SK-N-MC (cell line): ENCODE measurements around the gene ARSG.

ENCODE experiments used
- DNase-seq: peaks from one replicate; pipeline ENCODE4 v3.0.0-alpha.2; 2011; ENCODE audit warnings: low read depth, low spot score
- H3K27ac ChIP-seq: fragments of 200-600 bp; sonication (generic); 2 replicates; pipeline ENCODE4 v1.5.1; 2016; ENCODE audit warnings: mixed run types
- H3K36me3 ChIP-seq: fragments of 200-600 bp; sonication (generic); 2 replicates; pipeline ENCODE4 v1.6.1; 2017; ENCODE audit warnings: antibody characterized with exemption, low read length, mixed read lengths; ENCODE audit not compliant: insufficient read depth
- H3K4me3 ChIP-seq: fragments of 200-600 bp; sonication (generic); 2 replicates; pipeline ENCODE4 v1.5.1; 2016
- H3K9ac ChIP-seq: fragments of 200-600 bp; sonication (generic); 2 replicates; pipeline ENCODE4 v1.8.0; 2017; ENCODE audit warnings: mixed run types, mixed read lengths; ENCODE audit not compliant: insufficient read length
- H3K9me3 ChIP-seq: fragments of 200-600 bp; sonication (generic); 2 replicates; pipeline ENCODE4 v1.6.1; 2017; ENCODE audit warnings: low read depth, mild to moderate bottlenecking, antibody characterized with exemption, low read length, moderate library complexity, mixed read lengths
- EZH2 ChIP-seq: fragments of 200-600 bp; sonication (generic); IDR thresholded peaks from one replicate; pipeline ENCODE4 v1.6.1; 2017; ENCODE audit warnings: antibody characterized with exemption
- FOXP2 ChIP-seq: optimal IDR thresholded peaks from 2 replicates; pipeline ENCODE3; 2011; ENCODE audit warnings: mild to moderate bottlenecking, moderate library complexity; ENCODE audit not compliant: insufficient read depth; ENCODE audit errors: extremely low read length, control extremely low read depth
- POLR2AphosphoS5 ChIP-seq: IDR thresholded peaks from 2 replicates; pipeline ENCODE4 v1.6.1; 2012; ENCODE audit warnings: mild to moderate bottlenecking, low read depth, low read length, borderline replicate concordance

ARSG gene

DNA sequence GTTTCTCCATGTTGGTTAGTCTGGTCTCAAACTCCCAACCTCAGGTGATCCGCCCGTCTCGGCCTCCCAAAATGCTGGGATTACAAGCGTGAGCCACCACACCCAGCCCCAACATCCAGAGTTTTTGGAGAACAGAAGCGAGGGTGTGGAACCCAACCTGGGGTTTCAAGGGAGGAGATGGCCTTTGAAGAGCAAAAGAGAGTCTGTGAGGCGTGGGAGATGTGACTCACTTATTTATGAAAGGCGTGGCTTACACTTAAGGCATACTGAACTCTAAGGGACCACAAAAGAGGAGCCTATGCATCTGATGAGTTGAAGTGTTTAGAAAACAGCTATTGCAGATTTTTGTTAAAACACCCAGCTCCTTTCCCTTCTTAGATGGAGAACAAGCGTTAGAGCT is 18.9 kb downstream of the ARSG start:
- H3K27ac ChIP-seq: no peak overlapping the region
- no peak overlapping the region for H3K9ac ChIP-seq
- DNase-seq: no peak

DNA sequence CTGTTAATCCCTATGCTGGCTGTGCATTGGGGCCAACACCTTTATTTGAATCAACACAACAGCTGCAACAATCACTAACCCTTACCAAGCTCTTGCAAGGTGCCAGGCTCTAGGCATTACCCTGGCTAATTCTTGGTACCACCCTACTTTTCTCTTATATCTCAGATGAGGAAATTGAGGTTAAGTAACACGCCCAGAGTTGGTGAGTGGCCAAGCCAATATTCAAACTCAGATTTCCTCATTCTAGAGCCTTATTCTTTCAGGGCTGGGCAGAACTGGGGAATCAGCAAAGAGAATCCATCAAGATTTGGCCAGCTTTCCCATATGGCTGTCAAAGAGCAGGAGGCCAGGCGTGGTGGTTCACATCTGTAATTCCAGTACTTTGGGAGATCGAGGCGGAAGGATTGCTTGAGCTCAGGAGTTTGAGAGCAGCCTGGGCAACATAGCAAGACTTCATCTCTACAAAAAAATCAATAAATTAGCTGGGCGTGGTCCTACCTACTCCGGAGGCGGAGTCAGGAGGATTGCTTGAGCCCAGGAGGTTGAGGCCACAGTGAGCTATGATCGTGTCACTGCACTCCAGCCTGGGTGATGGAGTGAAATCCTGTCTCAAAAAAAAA is 23.7 kb downstream of the ARSG start:
- Histone ChIP-seq H3K36me3 (no peaks in the 10 kb centered on the region), H3K27ac (no peak overlapping the region), H3K9ac (no peak overlapping the region), H3K4me3 (no peak overlapping the region), H3K9me3 (no peaks in the 10 kb centered on the region)
- no peak for DNase-seq
- TF ChIP-seq POLR2AphosphoS5 (no peak), FOXP2 (no peak), EZH2 (no peak)

More for the DNA sequence above, 18.9 kb downstream of the ARSG start:
- TF ChIP-seq FOXP2 (no peak), EZH2 (no peak), POLR2AphosphoS5 (no peak)
- Histone ChIP-seq H3K9me3 (no peaks in the 10 kb centered on the region), H3K36me3 (no peaks in the 10 kb centered on the region), H3K4me3 (no peak overlapping the region)

DNA sequence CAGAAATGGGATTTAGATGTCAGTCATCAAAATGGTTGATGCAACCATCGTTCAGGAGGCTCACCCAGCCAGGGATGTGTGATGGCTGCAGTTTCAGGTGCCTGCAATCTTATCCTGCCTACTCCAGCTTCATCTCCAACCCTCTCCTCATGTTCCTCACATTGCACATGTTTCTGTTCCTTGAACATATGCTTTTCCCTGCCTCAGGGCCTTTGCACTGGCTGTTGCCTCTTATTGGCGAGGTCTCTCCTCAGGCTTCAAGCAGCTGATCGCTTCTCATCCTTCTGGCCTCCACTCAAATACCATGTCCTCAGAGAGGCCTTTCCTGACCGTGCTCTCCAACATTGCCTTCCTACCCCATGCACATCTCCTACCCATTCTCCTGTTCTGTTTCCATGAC is 24.6 kb downstream of the ARSG start:
- H3K27ac ChIP-seq: no peak overlapping the region

DNA sequence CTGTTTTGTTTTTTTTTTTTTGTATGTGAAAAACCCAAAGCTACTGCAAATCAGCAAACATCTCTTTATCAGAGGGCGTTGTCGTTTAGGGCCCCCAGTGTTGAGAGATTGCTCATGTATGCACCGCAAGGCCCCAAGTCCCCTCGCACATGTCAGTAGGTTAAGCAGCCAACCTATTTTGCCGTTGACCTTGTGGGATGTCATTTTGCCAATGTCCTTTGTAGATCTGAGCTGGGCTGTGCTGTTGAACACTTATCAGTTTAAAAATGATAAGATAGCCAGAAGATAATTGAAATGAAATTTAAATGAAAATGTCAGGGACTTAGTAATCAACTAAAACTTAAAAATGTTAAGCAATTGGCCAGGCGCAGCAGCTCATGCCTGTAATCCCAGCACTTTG is 26.2 kb downstream of the ARSG start:
- Histone ChIP-seq H3K9ac (no peak overlapping the region), H3K9me3 (no peaks in the 10 kb centered on the region), H3K27ac (no peak overlapping the region), H3K36me3 (no peaks in the 10 kb centered on the region), H3K4me3 (no peak overlapping the region)
- no peak for TF ChIP-seq FOXP2
- TF ChIP-seq POLR2AphosphoS5: no peak
- TF ChIP-seq EZH2: no peak
- DNase-seq: no peak

More for the DNA sequence above, 24.6 kb downstream of the ARSG start:
- Histone ChIP-seq H3K4me3 (no peak overlapping the region), H3K9ac (no peak overlapping the region), H3K9me3 (no peaks in the 10 kb centered on the region), H3K36me3 (no peaks in the 10 kb centered on the region)
- DNase-seq: no peak
- TF ChIP-seq EZH2 (no peak), FOXP2 (no peak), POLR2AphosphoS5 (no peak)

- H3K9me3 ChIP-seq: no peaks in the 10 kb centered on the region
- no peak overlapping the region for H3K4me3 ChIP-seq
- no peak for DNase-seq
- H3K9ac ChIP-seq: no peak overlapping the region
- no peak overlapping the region for H3K27ac ChIP-seq
- no peaks in the 10 kb centered on the region for H3K36me3 ChIP-seq
- no peak for TF ChIP-seq EZH2
- no peak for TF ChIP-seq FOXP2
- TF ChIP-seq POLR2AphosphoS5: no peak
These were observed 27.1 kb downstream of the ARSG start for GRCh38 chr17:68318103-68318991.

DNA sequence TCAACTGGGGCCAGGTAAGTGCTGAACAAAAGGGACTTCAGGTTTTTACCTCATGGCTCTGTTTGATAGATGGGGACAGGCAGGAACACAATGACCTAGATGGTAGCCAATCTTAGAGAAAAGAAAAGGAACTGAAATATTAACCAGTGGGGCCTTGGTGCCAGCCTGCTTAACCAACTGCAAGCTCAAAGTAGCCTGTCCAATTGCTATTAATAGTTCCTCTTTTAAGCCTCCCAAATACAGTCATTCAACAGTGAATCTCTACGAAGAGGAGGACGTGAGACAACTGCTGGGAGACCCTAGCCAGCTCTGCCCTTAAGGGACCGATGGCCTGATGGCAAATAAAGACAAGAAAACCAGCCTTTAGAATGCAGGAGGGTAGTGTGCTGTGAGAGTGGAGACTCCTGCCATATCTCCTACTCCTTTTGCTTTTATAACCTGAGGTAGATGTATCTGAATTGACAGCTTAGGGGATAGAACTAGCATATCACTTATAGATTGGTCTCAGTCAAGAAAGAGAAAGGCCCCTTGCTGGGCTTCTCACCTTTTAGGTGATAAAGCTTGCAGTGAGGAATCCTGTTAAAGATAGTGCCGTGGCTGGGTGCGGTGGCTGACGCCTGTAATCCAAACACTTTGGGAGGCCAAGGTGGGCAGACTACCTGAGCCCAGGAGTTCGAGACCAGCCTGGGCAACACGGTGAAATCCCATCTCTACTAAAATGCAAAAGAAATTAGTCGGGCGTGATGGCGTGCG is 28.3 kb downstream of the ARSG start:
- TF ChIP-seq EZH2: no peak
- no peak for TF ChIP-seq POLR2AphosphoS5
- no peak for TF ChIP-seq FOXP2
- H3K27ac ChIP-seq: no peak overlapping the region
- DNase-seq: no peak
- H3K36me3 ChIP-seq: no peaks in the 10 kb centered on the region
- no peak overlapping the region for H3K4me3 ChIP-seq
- H3K9me3 ChIP-seq: no peaks in the 10 kb centered on the region
- no peak overlapping the region for H3K9ac ChIP-seq

- DNase-seq: no peak
- Histone ChIP-seq H3K36me3 (no peaks in the 10 kb centered on the region), H3K27ac (no peak overlapping the region), H3K4me3 (no peak overlapping the region), H3K9ac (no peak overlapping the region), H3K9me3 (no peaks in the 10 kb centered on the region)
- TF ChIP-seq POLR2AphosphoS5 (no peak), FOXP2 (no peak), EZH2 (no peak)
These were observed 29.1 kb downstream of the ARSG start for GRCh38 chr17:68320311-68320865.
